K562 (cell line): Measurements from ENCODE around the gene POLR1B. TPM values are rescaled to one million over a fixed set of nuclear protein-coding genes. Genes with fewer than 3 reads are reported as not detected.

ENCODE experiments used
- ARID4B ChIP-seq: sonication (generic); formaldehyde crosslinking; IDR thresholded peaks from 2 replicates; pipeline ENCODE4 v1.8.0; 2022; ENCODE audit warnings: mild to moderate bottlenecking, missing genetic modification reagents
- BCLAF1 ChIP-seq, 2 experiments: fragments of 450-650 bp in 1 of 2; IDR thresholded peaks; 2 replicates each; pipeline ENCODE4 v1.6.1; 2011 to 2017; ENCODE audit warnings: low read depth in 2 of 2, antibody characterized with exemption in 1 of 2, borderline replicate concordance in 1 of 2, low read length in 1 of 2, mild to moderate bottlenecking in 1 of 2, mixed read lengths in 1 of 2; ENCODE audit not compliant: control insufficient read depth in 1 of 2
- CREB1 ChIP-seq, 2 experiments: sonication (generic) in 1 of 2; formaldehyde crosslinking in 1 of 2; IDR thresholded peaks; 2 replicates each; pipeline versions ENCODE4 v1.6.1 to v1.8.0; 2012 to 2022; ENCODE audit warnings: inconsistent platforms in 1 of 2, mild to moderate bottlenecking in 1 of 2, missing genetic modification reagents in 1 of 2, moderate library complexity in 1 of 2
- E2F3 ChIP-seq: fragments of 250-450 bp; sonication (Bioruptor Pico); IDR thresholded peaks from 2 replicates; pipeline ENCODE4 v1.4.0; 2020; ENCODE audit warnings: mild to moderate bottlenecking
- FOS ChIP-seq: IDR thresholded peaks from 3 replicates; pipeline ENCODE4 v1.6.1; 2011; ENCODE audit not compliant: insufficient read length; ENCODE audit errors: extremely low read depth
- FOXP1 ChIP-seq: sonication (generic); formaldehyde crosslinking; IDR thresholded peaks from 2 replicates; pipeline ENCODE4 v1.8.0; 2022; ENCODE audit warnings: mild to moderate bottlenecking, missing genetic modification reagents
- KDM1A ChIP-seq, 2 experiments: fragments of 450-650 bp; IDR thresholded peaks; 2 replicates each; pipeline ENCODE4 v1.6.1; 2016; ENCODE audit warnings: mild to moderate bottlenecking in 2 of 2
- POLR2AphosphoS5 ChIP-seq: IDR thresholded peaks from 2 replicates; pipeline ENCODE4 v1.6.1; 2011; ENCODE audit warnings: mild to moderate bottlenecking, low read depth, low read length, moderate library complexity; ENCODE audit not compliant: control insufficient read depth, insufficient read depth
- RBM22 ChIP-seq: fragments of 200-400 bp; formaldehyde crosslinking; IDR thresholded peaks from 2 replicates; pipeline ENCODE4 v1.6.1; 2018; ENCODE audit warnings: low read length, low read depth; ENCODE audit not compliant: poor library complexity, severe bottlenecking
- TAF9B ChIP-seq: fragments of 450-650 bp; IDR thresholded peaks from 2 replicates; pipeline ENCODE4 v1.6.1; 2018; ENCODE audit warnings: mild to moderate bottlenecking; ENCODE audit not compliant: partially characterized antibody
- TRIM25 ChIP-seq: fragments of 450-650 bp; IDR thresholded peaks from 2 replicates; pipeline ENCODE4 v1.7.0; 2016; ENCODE audit warnings: borderline replicate concordance
- ZBTB26 ChIP-seq: fragments of 450-650 bp; formaldehyde crosslinking; IDR thresholded peaks from 2 replicates; pipeline ENCODE4 v1.4.0; 2022; ENCODE audit warnings: missing genetic modification characterization
- ZNF175 ChIP-seq: fragments of 200-800 bp; sonication (Bioruptor generic); IDR thresholded peaks from 2 replicates; pipeline ENCODE4 v1.6.1; 2016; ENCODE audit warnings: low read depth, mild to moderate bottlenecking, missing genetic modification characterization, missing compliant biosample characterization
- ZNF785 ChIP-seq: fragments of 250-450 bp; sonication (Bioruptor Pico); IDR thresholded peaks from 2 replicates; pipeline ENCODE4 v1.4.0; 2020; ENCODE audit warnings: mild to moderate bottlenecking
- polyA plus RNA-seq, 8 experiments: library from polyadenylated mRNA; depleted of rRNA in 4 of 8; stranded (reverse) in 5 of 8; unstranded in 3 of 8; fragments of >200 nt; fragmentation: Nextera tagmentation in 2 of 8; fragmentation: Illumina TruSeq in 1 of 8; extraction: Ambion mirVana in 2 of 8; extraction: Trizol in 1 of 8; gene quantifications; 2 replicates each; pipeline versions ENCODE4 v1.2.1 to v1.2.3, GENCODE V29; 2011 to 2014; ENCODE audit warnings: inconsistent platforms in 1 of 8, missing spikeins in 1 of 8
- total RNA-seq, 7 experiments: library from RNA; depleted of rRNA in 6 of 7; stranded (reverse); fragments of >200 nt in 6 of 7; fragmentation: Illumina TruSeq in 2 of 7; extraction: Trizol in 2 of 7; gene quantifications; 2 replicates each; pipeline versions ENCODE4 v1.2.1 to v1.2.3, GENCODE V29; 2011 to 2021; ENCODE audit warnings: low replicate concordance in 1 of 7

POLR1B gene
- total and polyA plus RNA-seq, 9 of the 15 experiments (the other 6 are each of a cell fraction or from before 2014, with no cell fraction given): 19.8 to 55.1 (median 40.2) TPM

GRCh38 chr2:112542123-112542983 is at the start of gene POLR1B (continued):
- peak; percentile 98 for TF ChIP-seq ARID4B (CRISPR knock-in tag)
- TF ChIP-seq ZNF785 (CRISPR knock-in tag): no peak
- peak; percentile 49 for TF ChIP-seq TAF9B
- TF ChIP-seq KDM1A (IDR thresholded peaks at IDR 0.05): peak in 1 of 2 experiments; percentile 100; a peak in 2 of 4 replicates
- 0 out of 2 replicates have a peak, but pooled peaks have one; percentile 35 for TF ChIP-seq E2F3 (CRISPR knock-in tag)
- TF ChIP-seq FOS: no peak
- TF ChIP-seq ZBTB26 (CRISPR knock-in tag): 0 out of 2 replicates have a peak, but pooled peaks have one; percentile 68
- TF ChIP-seq TRIM25: no peak
- no peak for TF ChIP-seq CREB1 (IDR thresholded peaks at IDR 0.05)
- peak; percentile 51; the same call in 1 of the 2 replicates for TF ChIP-seq CREB1 (CRISPR knock-in tag; IDR thresholded peaks at IDR 0.05)
- peak in 1 of 2 experiments; percentile 91; a peak in 1 of 4 replicates for TF ChIP-seq BCLAF1 (IDR thresholded peaks at IDR 0.05; ENCODE audit: borderline replicate concordance in 1 of 2, control insufficient read depth in 1 of 2, low read depth in 2 of 2, low read length in 1 of 2)
- TF ChIP-seq FOXP1: peak; percentile 86
- peak; percentile 10; the same call in 1 of the 2 replicates for TF ChIP-seq POLR2AphosphoS5
- TF ChIP-seq ZNF175 (CRISPR knock-in tag): peak; percentile 42; the same call in 1 of the 2 replicates
- peak; percentile 19 for TF ChIP-seq RBM22
